NK-92 (cell line): ENCODE measurements around the gene DCD.

ENCODE experiments used
- DNase-seq: peaks from one replicate; lab custom pipeline; 2025; ENCODE audit not compliant: unreplicated experiment; lab: John Stamatoyannopoulos, UW

Gene DCD

DNA sequence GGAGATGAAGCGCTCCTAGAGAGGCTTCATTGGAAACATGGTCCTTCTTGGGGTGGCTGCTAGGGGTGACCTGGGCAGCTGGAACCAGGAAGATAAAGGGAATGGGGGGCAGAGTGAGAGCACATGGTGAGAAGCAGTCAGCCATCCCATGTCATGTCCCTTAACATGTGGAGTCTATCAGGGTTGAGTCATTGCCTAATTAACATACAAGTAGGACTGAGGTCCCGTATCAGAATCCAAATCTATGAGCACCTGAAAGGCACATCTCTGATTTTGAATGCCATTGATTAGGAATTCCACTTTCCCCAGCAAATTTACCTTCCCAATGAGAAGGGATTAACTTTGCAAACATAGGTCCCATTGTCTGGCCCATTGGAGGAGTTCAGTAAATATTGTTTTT, 39.4 kb downstream of the DCD start:
- no peak for DNase-seq

DNA sequence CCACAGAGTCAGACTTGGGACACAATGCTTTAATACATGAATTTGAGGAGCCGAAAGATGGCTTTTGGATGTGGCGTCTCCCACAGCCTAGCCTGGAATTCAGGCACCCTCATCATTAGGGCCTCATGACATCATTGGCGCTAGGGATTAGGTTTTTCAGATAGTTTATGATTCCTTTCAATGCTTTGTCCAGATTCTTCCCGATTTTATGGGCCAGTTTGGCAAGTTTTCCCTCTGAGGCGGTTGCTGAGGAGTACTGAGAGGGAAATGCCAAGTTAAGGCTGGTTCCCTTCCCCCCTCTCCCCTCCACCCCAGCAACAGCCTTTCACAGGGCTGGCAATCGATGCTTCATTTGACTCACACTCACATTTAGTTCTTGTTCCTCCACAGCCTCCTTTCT, 40.0 kb downstream of the DCD start:
- DNase-seq: no peak

DNA sequence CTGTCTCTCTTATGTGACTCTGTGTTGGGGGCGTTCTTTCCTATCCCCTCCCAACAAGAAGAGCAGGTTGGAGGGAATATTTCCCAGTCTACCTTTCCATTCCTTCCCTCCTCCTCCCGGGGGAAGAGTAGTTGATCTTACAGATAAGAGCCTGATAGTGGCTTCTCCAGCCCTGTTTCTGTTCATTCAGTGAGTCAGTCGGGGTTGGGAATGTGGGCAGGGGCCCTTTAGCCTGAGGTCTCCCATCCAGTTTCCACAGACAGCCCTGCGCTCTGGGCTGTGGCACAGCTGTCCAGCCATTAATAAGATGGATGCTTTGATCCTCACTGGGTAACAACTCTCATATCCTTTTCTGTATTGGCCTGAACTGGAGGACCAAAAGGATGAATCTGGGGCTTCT, 41.6 kb downstream of the DCD start:
- DNase-seq: no peak

DNA sequence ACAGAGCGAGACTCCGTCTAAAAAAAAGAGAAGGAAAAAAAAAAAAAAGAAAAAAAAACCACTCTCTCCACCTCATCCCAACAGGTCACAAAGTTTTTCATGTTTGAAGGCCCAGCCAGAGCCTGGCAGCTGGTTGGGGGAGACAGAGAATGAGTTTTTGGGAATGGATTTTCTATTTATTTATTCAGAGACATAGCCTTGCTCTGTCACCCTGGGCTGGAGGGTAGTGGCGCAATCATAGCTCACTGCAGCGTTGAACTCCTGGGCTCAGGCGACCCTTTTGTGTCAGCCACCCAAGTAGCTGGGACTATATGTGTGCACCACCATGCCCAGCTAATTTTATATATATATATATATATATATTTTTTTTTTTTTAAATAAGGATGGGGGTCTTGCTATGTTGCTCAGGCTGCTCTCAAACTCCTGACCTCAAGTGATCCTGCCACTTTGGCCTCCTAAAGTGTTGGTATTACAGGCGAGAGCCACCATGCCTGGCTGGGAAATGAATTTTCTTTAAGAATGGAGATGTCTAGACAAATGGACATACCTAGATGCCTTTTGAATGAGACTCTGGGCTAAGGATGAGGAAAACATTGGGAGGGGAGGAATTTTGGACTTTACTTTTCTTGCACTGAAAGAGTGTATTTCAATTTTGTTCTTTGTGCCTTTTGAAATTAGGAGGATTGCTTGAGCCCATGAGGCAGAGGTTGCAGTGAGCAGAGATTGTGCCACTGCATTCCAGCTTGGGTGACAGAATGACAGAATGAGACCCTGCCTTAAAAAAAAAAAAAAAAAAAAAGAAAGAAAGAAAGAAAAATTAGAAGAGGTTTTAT, 42.8 kb downstream of the DCD start:
- no peak for DNase-seq

GRCh38 chr12:54604436-54604835, 43.7 kb downstream of the DCD start:
- DNase-seq: no peak

DNA sequence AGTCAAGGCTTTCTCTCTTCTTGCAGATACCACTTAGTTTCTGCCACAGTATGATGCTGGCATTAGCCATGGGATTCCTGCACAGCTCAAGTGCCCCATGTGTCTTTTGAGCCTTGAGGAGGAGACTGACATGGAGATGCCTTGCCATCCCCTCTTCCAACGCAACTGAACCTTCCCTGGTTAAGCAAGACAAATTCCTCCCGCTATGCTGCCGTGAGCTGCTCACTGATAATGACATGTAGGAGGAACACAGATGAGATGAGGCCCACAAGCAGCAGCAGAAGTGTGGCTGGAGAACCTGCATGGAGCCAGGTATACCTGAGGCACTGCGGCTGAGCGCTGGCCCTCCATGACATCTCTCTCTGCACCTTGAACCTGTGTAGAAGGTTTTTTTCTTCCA, 44.3 kb downstream of the DCD start:
- no peak for DNase-seq

GRCh38 chr12:54603173-54603814, 44.9 kb downstream of the DCD start:
- DNase-seq: no peak

- DNase-seq: no peak
Observed at GRCh38 chr12:54602661-54603060, 45.5 kb downstream of the DCD start.

- no peak for DNase-seq
Observed at GRCh38 chr12:54601841-54602240, 46.3 kb downstream of the DCD start.

DNA sequence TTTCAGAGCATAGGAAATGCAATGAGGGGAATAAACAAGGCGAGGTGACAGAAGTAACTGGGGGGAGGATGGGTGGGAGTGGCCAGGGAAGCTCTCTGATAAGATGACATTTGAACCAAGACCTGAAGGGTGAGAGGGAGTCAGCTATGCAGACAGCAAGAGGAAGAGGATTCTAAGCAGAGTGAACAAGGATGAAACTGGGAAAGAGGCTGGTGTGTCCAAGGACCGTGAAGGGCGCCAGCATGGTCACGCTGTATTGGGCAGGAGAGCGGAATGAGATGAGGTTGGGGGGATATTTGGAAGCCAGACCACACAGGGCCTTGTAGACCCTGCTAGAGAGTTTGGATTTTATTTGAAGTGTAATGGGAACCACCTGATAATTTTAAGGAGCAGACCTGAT, 49.2 kb downstream of the DCD start:
- no peak for DNase-seq

- DNase-seq: no peak
Observed at GRCh38 chr12:54596526-54596946, 51.6 kb downstream of the DCD start.

GRCh38 chr12:54595471-54595870, 52.7 kb downstream of the DCD start:
- DNase-seq: no peak
